ENCODE measurements around the gene ACBD6.
"Not testable (repeated sequence)": the region's sequence is repeated elsewhere in the genome, so short reads cannot be mapped to it uniquely, and the experiment has no call there.

ACBD6 gene

GRCh38 chr1:180497826-180498225, 4.6 kb downstream of the ACBD6 start:
- FAIRE-seq: no peak
- no peak for DNase-seq (ENCODE audit: insufficient read length, low spot score)

GRCh38 chr1:180494370-180494769, 8.0 kb downstream of the ACBD6 start:
- FAIRE-seq: no peak
- no peak for DNase-seq (ENCODE audit: insufficient read length, low spot score)

DNA sequence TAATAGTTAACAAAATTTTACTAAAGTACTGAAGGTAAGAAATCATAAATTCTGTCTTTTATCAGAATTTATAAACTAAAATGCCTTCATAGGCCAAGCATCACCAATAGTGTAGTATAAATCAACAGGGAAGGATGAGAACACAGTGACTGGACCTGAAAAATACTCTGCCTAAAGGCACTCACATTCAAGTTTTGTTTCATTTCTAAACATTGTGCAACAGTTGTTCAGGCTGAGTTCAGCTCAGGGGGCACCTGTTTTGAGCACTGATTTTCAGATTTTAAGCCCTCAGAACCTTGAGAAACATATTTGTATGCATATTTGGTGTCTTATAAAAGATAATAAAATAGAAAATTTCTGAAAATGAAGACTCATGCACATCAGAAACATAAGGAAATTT, 12.4 kb downstream of the ACBD6 start:
- DNase-seq (ENCODE audit: insufficient read length, low spot score): no peak
- FAIRE-seq: no peak

- no peak for FAIRE-seq
These were observed 13.1 kb downstream of the ACBD6 start for GRCh38 chr1:180489313-180489712.

GRCh38 chr1:180488661-180489060, 13.7 kb downstream of the ACBD6 start:
- no peak for FAIRE-seq
- DNase-seq (ENCODE audit: insufficient read length, low spot score): no peak

More at GRCh38 chr1:180489313-180489712, 13.1 kb downstream of the ACBD6 start:
- no peak for DNase-seq (ENCODE audit: insufficient read length, low spot score)

DNA sequence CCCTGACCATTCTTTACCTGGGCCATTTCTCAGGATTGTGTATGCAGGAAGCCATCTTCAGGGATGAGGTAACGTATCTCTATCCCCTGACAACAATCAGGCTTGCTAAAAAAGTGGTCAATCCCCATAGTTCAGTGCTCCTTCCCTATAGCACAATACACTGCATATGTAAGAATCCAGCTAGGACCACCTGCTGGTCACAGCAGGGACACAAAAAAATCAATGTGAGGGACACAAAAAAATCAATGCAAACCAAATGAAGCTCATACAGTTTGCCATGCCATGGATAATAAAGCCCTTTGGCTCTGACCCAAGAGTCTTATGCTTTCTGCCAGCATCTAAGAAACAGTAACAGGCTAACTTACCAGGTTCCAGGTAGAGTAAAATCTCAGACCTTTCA, 16.3 kb downstream of the ACBD6 start:
- no peak for DNase-seq (ENCODE audit: insufficient read length, low spot score)
- no peak for FAIRE-seq

DNA sequence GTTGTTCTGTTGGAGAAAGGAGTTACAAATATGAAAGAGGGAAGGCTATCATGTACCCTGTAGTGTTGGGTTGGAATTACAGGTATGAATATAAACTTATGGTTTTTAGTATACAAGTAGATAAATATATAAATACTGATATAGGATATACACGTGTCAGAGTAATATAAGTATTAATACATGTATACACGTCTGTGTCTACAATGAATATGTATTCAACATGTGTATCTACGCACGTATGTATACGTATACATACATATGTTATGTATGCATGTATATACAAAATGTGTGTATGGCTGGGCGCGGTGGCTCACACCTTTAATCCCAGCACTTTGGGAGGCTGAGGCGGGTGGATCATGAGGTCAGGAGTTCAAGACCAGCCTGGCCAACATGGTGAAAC, 17.9 kb downstream of the ACBD6 start:
- DNase-seq (ENCODE audit: insufficient read length, low spot score): no peak
- no peak for FAIRE-seq

DNA sequence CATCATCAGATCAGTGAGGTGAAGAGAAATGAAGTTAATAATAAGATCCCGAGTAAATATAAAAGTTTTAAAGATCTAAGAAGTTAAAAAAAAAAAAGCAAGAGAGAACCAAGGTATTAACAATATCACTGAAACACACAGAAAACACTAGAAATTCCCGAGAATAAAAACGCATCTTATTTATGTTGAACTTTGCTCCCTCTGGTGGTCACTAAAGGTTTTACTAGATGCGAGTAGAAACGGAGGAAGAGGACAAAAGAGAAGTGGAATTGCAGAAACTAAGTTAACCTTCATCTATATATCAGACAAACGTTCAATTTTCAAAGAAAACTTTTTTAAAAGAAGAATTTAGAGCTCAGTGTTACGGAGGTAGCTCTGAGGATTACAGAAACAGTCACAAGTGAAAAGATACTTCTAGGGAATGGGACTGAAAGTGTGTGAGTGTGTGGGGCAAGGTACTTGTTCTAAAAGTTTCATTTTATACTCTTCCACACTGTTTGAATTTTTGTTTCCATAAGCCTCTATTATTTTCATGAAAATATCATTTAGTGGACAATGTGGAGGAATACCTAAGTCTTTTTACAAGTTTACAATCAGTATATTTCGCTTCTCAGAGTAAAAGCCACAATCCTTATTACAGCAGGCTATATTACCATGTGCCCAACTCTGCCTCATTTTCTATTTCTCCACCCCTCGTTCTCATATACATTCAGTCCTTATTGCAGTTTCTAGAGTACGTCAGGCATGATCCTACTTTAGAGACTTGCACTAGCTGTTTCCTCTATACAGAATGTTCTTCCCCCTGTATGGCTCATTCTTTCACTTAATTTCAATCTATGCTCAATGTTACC, 19.7 kb downstream of the ACBD6 start:
- DNase-seq (ENCODE audit: insufficient read length, low spot score): peak; percentile 49
- no peak for FAIRE-seq

- DNase-seq (ENCODE audit: insufficient read length, low spot score) (no peak), FAIRE-seq (no peak)
These were observed 32.3 kb downstream of the ACBD6 start for GRCh38 chr1:180470031-180470430.

DNA sequence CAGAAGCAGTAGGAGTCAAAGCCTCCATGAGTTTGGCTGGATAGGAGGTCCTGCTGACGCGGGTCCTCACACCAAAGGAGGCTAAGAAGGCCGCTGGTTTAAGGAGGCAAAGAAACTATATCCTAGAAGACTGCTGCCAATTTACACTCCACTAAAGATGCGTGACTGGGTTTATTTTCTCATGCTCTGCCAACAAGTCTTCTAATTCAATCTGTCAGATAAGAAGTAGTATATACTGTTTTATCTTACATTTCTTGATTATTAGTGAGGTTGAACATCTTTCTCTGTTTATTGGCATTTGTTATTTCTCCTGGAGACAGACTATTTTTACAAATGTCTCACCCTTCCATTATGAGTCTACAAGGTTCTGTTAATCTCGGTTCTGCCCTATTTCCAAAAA, 34.1 kb downstream of the ACBD6 start:
- DNase-seq (ENCODE audit: insufficient read length, low spot score) (no peak), FAIRE-seq (no peak)

DNA sequence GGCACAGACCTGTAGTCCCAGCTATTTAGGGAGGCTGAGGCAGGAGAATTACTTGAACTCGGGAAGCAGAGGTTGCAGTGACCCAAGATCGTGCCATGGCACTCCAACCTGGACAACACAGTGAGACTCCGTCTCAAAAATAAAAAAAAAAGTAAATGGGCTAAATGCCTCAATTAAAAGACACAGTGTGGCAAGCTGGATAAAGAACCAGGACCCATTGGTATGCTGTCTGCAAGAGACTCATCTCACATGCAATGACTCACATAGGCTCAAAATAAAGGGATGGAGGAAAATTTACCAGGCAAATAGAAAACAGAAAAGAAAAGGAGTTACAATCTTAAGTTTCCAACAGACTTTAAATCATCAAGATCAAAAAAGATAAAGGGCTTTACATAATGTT, 40.3 kb downstream of the ACBD6 start:
- FAIRE-seq (no peak), DNase-seq (ENCODE audit: insufficient read length, low spot score) (no peak)

DNA sequence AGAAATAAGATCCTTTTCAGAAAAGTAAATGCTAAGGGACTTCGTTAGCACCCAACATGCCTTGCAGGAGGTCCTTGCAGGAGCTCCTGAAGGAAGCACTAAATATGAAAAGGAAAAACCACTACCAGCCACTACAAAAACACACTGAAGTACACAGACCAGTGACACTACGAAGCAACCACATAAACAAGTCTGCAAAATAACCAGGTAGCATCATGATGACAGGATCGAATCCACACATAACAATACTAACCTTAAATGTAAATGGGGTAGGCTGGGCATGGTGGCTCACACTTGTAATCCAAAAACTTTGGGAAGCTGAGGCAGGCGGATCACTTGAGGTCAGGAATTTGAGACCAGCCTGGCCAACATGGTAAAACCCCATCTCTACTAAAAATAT, 40.7 kb downstream of the ACBD6 start:
- DNase-seq (ENCODE audit: insufficient read length, low spot score): not testable (repeated sequence)
- peak; percentile 44 for FAIRE-seq

DNA sequence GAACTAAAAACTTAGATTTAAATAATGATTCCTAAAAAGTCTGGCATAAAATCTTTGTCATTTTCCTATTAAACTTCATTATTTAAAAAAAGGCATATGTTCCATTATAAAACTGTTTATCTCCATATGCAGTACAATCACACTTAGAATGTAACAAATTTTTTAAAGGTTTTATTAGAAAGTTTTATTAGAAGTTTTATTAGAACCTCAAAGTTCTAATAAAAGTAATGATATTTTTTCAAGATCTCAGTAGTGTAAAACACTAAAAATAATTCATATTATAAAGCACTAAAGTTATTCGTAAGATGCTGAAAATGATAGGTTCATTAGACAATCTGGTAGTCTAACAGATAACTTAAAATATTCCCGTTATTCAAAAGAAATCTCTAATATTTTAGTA, 43.6 kb downstream of the ACBD6 start:
- DNase-seq (ENCODE audit: insufficient read length, low spot score) (no peak), FAIRE-seq (no peak)

GRCh38 chr1:180456191-180456590, 46.2 kb downstream of the ACBD6 start:
- DNase-seq (ENCODE audit: insufficient read length, low spot score) (no peak), FAIRE-seq (no peak)

- DNase-seq (ENCODE audit: insufficient read length, low spot score) (no peak), FAIRE-seq (no peak)
These were observed 50.9 kb downstream of the ACBD6 start for GRCh38 chr1:180451504-180451903.

GRCh38 chr1:180444522-180444921, 57.9 kb downstream of the ACBD6 start:
- FAIRE-seq: no peak
- DNase-seq (ENCODE audit: insufficient read length, low spot score): no peak

DNA sequence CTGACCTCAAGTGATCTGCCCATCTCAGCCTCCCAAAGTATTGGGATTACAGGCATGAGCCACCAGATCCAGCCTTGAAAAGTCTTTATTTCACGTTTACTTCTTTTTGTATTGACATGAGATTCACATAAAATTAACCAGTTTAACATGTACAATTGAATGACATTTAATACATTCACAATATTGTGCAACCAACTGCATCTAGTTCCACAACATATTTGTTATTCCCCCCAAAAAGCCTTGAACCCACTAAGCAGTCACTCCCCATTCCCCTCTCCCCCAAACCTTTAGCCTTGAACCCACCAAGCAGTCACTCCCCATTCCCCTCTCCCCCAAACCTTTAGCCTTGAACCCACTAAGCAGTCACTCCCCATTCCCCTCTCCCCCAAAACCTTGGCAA, 62.0 kb downstream of the ACBD6 start:
- DNase-seq (ENCODE audit: insufficient read length, low spot score) (no peak), FAIRE-seq (no peak)

- no peak for DNase-seq (ENCODE audit: insufficient read length, low spot score)
- no peak for FAIRE-seq
These were observed 66.8 kb downstream of the ACBD6 start for GRCh38 chr1:180435566-180435965.

DNA sequence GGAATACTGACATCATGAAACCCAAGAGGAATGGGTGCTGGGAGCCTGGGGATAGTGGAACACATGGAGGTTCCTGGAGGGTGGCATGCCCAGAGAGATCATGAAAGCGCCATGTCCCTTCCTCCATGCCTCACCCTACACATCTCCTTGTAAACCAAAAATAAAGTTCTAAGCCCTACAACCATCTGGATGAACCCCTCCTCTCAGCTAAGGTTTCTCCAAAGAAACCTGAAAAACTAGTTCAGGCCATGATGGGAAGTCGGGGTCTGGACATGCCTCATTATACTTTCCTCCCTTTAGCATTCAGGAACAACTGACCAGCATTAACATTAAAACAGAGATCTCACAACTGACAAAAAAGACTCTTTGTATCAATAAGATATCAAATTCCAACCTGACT, 68.5 kb downstream of the ACBD6 start:
- no peak for DNase-seq (ENCODE audit: insufficient read length, low spot score)
- no peak for FAIRE-seq

DNA sequence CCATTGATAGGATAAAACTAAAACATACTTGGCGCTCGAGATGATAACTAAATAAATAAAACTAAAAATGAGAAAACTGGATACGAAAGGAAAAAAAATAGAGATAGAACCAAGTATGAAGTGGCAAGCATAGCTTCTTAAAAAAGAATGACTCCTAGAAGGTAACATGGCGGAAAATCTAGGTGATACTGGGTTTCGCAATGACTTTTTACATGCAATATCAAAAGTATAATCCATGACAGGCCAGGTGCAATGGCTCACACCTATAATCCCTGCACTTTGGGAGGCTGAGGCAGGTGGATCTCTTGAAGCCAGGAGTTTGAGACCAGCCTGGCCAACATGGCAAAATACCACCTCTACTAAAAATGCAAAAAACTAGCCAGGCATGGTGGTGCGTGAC, 70.7 kb downstream of the ACBD6 start:
- DNase-seq (ENCODE audit: insufficient read length, low spot score) (no peak), FAIRE-seq (no peak)

DNA sequence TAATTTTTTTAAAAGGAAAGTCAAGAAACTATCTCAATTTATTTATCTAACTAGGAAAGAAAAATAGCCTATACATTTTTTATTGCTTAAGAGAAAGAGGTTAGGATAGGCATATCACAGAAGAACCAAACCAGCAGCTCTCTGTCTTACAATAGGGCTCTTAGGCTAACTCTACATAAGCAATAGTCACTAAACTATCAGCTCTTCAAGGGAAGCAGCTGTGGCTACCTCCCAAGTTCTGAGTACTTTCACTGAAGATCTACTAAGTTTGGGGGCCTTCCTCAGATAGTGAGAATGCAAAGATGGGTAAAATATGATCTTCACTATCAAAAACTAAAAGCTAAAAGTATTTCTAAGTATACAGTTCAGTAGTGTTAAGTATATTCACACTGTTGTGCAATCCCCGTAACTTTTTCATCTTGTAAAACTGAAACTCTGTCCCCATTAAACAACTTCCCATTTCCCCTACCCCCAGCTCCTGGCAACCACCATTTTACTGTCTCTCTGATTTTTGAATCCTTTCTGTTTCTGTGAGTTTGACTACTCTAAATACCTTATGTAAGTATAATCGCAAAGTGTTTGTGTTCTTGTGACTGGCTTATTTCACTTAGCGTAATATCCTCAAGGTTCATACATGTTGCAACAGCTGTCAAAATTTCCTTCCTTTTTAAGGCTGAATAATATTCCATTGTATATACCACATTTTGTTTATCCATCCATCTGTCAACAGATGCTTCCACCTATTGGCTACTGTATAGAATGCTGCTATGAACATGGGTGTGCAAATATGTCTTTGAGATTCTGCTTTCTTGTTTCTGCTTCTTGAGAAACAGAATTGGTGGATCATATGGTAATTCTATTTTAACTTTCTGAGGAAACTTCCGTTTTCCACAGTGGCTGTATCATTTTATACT, 73.3 kb downstream of the ACBD6 start:
- no peak for FAIRE-seq

DNA sequence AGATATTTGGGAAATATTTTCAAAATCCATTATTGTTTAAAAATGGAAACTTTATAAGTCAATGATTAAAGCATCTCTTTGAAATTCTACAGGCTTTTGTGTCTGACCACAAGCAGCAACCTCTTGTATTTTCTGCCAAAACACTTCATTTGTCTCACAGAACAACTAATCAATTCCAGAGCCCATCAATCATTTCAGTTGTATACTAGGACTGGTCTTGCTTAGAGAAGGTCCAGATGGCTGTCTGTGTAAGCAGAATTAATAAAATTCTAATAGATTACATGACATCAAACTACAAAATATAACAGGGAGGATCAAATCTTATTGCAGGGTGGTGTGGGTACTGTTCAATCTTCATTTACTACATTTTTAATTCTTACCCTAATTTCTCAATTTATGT, 76.4 kb downstream of the ACBD6 start:
- FAIRE-seq (no peak), DNase-seq (ENCODE audit: insufficient read length, low spot score) (no peak)

More for the DNA sequence above, 73.3 kb downstream of the ACBD6 start:
- no peak for DNase-seq (ENCODE audit: insufficient read length, low spot score)

All from HTR-8/SVneo (cell line).